Fibroblast of skin of left biceps (primary cell): ENCODE results near the gene ADORA1.

Experiments used
- DNase-seq, 2 experiments: peaks; one replicate each; pipeline ENCODE4 v3.0.0-alpha.2; 2013; ENCODE audit warnings: low read depth in 2 of 2

The ADORA1 gene

GRCh38 chr1:203093754-203094410, 33.6 kb upstream of the ADORA1 start:
- no peak for DNase-seq

DNA sequence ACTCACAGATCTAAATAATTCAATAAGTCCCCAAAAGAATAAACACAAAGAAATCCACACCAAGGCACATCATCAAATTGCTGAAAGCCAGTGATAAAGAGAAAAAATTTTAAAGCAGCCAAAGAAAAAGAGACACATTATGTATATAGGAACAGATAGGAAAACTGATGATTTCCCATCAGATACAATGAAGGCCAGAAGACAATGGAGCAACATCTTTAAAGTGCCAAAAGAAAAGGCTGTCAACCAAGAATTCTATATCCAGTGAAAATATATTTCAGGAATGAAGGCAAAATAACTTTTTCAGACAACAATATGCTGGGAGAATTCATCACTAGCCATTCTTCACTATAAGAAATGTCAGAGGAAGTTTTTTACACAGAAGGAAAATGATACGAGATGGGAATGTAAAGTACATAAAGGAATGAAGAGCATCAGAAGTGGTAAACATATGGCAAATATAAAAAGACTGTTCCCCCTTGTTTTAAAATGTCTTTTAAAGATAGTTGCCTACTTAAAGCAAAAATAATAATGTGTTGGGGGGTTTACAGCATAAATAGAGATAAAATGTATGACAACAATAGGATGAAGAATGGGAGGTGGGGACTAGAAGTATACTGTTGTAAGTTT, 32.4 kb upstream of the ADORA1 start:
- DNase-seq = no peak

DNA sequence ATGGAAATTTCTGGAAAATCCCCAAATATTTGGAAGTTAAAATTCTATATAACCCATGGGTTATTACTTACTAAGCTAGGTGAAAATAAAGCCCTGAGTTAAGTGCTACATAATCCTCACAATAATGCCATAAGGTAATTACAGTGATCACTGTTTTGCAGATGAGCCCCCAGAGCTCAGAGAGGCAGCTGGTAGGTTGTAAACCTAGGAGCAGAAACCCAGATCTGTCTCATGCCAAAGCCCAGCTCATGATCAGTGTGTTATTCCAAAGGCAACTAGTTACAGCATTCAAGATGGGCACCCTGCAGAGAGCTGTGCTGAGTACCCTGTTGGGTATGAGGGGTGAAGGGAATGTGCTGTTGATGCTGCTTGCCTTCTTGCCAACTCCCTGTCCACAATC, 31.0 kb upstream of the ADORA1 start:
- no peak for DNase-seq

- DNase-seq = no peak
Observed at GRCh38 chr1:203097001-203097400, 30.5 kb upstream of the ADORA1 start.

DNA sequence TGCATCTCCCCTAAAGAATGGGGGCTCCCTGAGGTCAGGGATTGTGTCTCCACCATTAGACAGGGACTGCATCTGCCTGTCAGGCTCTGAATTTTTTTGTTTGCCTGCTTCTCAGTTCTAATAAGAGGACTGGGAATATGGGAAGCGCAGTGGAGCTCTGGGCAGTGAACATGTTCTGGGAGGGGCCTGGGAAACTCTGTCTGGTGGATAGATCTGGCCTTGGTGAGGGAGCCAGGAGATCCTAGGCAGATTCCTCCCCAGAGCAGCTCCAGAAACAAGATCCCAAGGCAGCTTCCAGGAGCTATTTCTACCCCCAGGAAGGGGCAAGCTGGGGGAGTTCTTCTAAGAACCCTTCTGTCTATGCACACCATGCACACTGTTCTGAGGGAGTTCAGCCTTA, 29.1 kb upstream of the ADORA1 start:
- DNase-seq = no peak

GRCh38 chr1:203098914-203099520, 28.5 kb upstream of the ADORA1 start:
- DNase-seq = no peak

DNA sequence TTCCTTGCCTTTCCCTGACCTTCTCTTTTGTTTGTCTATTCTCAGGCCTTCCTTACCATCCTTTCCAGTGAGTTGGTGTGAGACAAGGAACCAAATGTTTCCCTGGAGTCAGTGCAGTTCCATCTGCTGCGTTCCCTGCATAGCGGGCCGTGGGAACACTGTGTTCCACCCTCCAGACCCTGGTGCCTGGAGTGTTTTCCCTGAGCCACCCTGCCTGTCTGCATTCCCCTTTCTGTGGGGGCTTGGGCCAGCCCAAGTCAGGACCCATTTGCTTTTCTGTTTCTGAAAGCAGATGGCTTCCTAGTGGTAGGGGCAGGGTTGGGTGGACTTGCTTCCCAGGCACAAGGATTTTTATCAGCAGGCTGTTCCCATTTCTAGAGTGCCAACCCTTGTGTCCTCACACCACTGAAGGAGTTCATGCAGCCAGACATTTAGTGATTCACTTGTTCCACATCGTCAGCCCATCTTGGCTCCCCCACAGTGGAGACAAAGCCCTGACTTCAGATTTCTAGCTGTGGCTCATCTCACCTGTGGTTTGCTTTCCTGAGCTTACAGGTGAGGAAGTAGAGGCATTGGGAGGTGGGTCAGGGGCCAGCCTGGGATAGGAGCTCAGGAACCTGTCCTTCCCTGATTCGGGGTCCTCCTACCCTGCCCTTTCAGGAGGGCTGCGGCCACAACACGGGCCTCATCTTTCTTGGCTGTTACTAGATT, 27.6 kb upstream of the ADORA1 start:
- DNase-seq = no peak

DNA sequence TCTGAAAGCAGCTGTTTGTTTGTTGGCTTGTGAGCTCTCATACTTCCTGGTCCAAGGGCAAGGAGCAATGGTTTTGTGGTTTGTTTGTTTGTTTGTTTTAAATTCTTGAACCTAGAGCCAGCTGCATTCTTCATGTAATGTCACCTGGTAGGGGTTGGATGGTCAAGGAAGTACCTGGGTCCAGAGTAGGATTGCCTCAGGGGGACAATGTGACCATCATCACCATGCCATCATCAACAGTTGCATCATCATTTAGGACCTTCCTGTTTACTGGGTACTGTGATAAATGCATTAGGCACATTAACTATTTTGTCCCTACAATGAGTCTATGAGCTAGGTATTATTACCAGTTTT, 27.0 kb upstream of the ADORA1 start:
- no peak for DNase-seq

- no peak for DNase-seq
Observed at GRCh38 chr1:203101813-203102634, 25.5 kb upstream of the ADORA1 start.

DNA sequence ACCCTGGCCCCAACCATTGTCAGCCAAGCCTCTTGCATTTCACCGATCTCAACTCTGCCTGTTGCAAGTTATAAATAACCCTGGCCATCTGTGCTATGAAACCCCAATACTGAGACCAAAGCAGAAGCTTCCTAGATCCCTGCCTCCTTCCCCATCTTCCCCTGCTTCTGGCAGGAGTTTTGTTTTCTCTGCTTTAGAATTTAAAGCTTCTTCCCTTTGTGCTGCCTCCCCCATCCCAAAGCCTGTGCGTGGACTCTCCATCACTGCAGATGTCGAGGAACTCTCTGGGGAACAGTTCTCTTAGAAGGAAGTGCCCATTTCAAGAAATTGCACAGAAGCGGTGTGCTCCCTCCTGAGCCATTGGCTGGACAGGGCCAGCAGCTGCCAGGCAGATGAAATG, 24.3 kb upstream of the ADORA1 start:
- no peak for DNase-seq

GRCh38 chr1:203103829-203104495, 23.6 kb upstream of the ADORA1 start:
- DNase-seq = no peak

- no peak for DNase-seq
Observed at GRCh38 chr1:203104789-203105390, 22.6 kb upstream of the ADORA1 start.

GRCh38 chr1:203112475-203112874, 15.1 kb upstream of the ADORA1 start:
- no peak for DNase-seq

DNA sequence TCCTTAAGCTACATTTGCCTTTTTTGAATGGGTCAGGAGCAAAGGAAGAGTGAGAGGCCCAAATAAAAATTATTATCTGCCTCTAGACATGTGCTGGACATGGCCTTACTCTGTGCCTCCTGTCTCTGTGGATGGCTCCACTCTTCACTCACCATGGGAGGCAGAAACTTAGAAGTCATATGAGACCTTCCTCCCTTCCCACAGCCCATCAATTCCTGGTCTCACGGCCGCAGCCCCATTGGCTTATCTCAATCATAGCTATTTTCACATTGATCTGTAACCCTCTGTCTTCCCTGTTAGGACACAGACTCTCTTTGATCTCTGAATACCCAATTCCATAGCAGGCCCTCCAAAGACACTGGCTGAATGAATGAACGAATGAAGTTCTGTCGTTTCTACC, 14.2 kb upstream of the ADORA1 start:
- no peak for DNase-seq

- DNase-seq = no peak
Observed at GRCh38 chr1:203114202-203114601, 13.3 kb upstream of the ADORA1 start.

- DNase-seq = no peak
Observed at GRCh38 chr1:203116091-203116820, 11.3 kb upstream of the ADORA1 start.

- DNase-seq = peak; percentile 9 to 13
Observed at GRCh38 chr1:203117611-203118575, 9.6 kb upstream of the ADORA1 start.

DNA sequence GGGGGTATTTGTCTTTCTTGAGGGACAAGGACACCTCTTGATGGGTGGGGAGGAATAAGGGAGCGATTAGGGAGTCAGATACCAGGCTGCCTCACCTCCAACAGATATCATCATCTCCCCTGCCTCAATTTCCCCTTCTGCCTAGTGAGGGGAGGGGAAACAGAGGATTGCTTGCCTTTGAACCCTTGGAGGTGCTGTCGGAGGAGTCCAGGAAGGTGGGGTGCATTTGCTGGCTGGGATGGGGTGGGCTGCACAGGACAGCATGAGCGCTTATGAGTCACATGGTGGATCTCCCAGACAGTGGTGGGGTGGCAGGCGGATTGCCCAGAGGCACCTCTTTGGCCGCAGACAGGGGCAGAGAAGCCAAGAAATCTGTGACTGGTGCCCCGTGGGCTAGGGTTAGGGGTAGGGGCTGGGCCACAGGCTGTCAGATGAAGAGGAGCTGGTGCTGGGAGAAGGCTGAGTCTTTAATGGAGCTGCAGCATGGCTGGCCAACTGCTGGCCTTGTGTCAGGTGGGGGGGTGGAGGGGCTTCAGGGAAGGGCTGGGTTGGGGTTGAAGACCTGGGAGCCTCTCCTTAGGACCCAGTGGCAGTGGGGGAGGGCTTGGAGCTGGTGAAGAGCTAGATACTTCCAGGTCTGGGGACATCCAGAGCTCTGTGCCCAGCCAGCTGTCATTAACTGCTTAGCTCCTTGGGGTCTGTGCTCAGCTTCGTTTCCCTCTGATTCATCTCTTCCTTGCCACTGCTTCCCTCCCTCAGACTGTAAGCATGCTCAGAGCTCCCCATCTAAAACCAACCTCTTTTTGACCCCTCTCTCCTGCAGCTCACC, 7.0 kb upstream of the ADORA1 start:
- no peak for DNase-seq
